Renal cortical epithelial cell (primary cell): Measurements from ENCODE around the gene ATP6V1F. TPM values are rescaled to one million over a fixed set of nuclear protein-coding genes. Genes with fewer than 3 reads are reported as not detected.
A peak's percentile ranks its signal among the peaks of the same experiment; 100 is the strongest.

Source experiments
- DNase-seq: peaks from one replicate; pipeline ENCODE4 v3.0.0-alpha.2; 2011; ENCODE audit warnings: low read depth
- total RNA-seq: library from RNA; depleted of rRNA; stranded (reverse); fragments of >200 nt; gene quantifications from 2 replicates; pipeline ENCODE4 v1.2.3, GENCODE V29; 2014

Gene ATP6V1F
- total RNA-seq, 1 donor from 2014 or later = 82.1 TPM

GRCh38 chr7:128848289-128849155, 14.1 kb upstream of the ATP6V1F start:
- DNase-seq = no peak

GRCh38 chr7:128849156-128849515, 13.5 kb upstream of the ATP6V1F start:
- no peak for DNase-seq

- DNase-seq = peak; percentile 73
Observed at GRCh38 chr7:128849804-128850490, 12.7 kb upstream of the ATP6V1F start.

GRCh38 chr7:128852537-128853254, 10.0 kb upstream of the ATP6V1F start:
- no peak for DNase-seq

GRCh38 chr7:128853799-128854198, 8.9 kb upstream of the ATP6V1F start:
- no peak for DNase-seq

- DNase-seq = no peak
Observed at GRCh38 chr7:128854396-128854795, 8.3 kb upstream of the ATP6V1F start.

GRCh38 chr7:128855559-128855958, 7.1 kb upstream of the ATP6V1F start:
- no peak for DNase-seq

GRCh38 chr7:128856001-128856718, 6.5 kb upstream of the ATP6V1F start:
- DNase-seq = no peak

GRCh38 chr7:128858380-128859231, 4.0 kb upstream of the ATP6V1F start:
- DNase-seq = no peak

GRCh38 chr7:128859232-128860157, 3.2 kb upstream of the ATP6V1F start:
- no peak for DNase-seq

- no peak for DNase-seq
Observed at GRCh38 chr7:128860158-128861073, 2.2 kb upstream of the ATP6V1F start.

- no peak for DNase-seq
Observed at GRCh38 chr7:128861957-128862570, 592 bp upstream of the ATP6V1F start.

- peak; percentile 74 for DNase-seq
Observed at GRCh38 chr7:128863433-128863989, 855 bp downstream of the ATP6V1F start.

- DNase-seq = no peak
Observed at GRCh38 chr7:128865303-128865702, 2.6 kb downstream of the ATP6V1F start.

- no peak for DNase-seq
Observed at GRCh38 chr7:128865996-128866877, 3.6 kb downstream of the ATP6V1F start.

GRCh38 chr7:128867241-128867640, 4.6 kb downstream of the ATP6V1F start:
- DNase-seq = no peak
